HCT116 (cell line): Measurements from ENCODE around the gene SLC66A2. TPM values are rescaled to one million over a fixed set of nuclear protein-coding genes. Genes with fewer than 3 reads are reported as not detected.

Experiments
- ATAC-seq: fragments of 200-7000 bp; cut with Tn5 transposase; 2 replicates; pipeline ENCODE4 v1.9.1; 2020; ENCODE audit warnings: mild to moderate bottlenecking, moderate library complexity
- BruUV-seq: library from RNA; stranded (reverse); fragments of 400-500 nt; replicated peaks from 2 replicates; lab custom pipeline; 2021; lab: Mats Ljungman, UMichigan
- CTCF ChIA-PET: fragments of 300-600 bp; sonication (Branson Sonifier 250); formaldehyde crosslinking; loops from one replicate; lab custom pipeline; 2021; ENCODE audit warnings: antibody characterized with exemption; lab: Charles Lee
- POLR2A ChIA-PET: fragments of 300-600, 350-600 bp; sonication (Branson Sonifier 250); formaldehyde crosslinking; loops from one replicate; lab custom pipeline; 2021; ENCODE audit warnings: antibody characterized with exemption; lab: Charles Lee
- RAD21 ChIA-PET, 2 experiments: fragments of 300-600 bp; sonication (Branson Sonifier 250); formaldehyde crosslinking; loops; one replicate each; lab custom pipeline; 2023; ENCODE audit warnings: low total read pairs in 2 of 2; ENCODE audit not compliant: uncharacterized antibody in 2 of 2, unreplicated experiment in 2 of 2, low non-redundant PET in 1 of 2; lab: Charles Lee
- DNase-seq: peaks from one replicate; pipeline ENCODE4 v3.0.0-alpha.2; 2010; ENCODE audit warnings: low read depth, low spot score
- H2AFZ ChIP-seq: fragments of 200-600 bp; shearing (Covaris generic), sonication (generic); 2 replicates; pipeline ENCODE4 v1.6.1; 2017; ENCODE audit warnings: low read depth, mixed run types, mixed read lengths, antibody characterized with exemption, low read length; ENCODE audit not compliant: poor library complexity, severe bottlenecking
- H3K27ac ChIP-seq: 2 replicates; pipeline ENCODE4 v1.5.1; 2012; ENCODE audit warnings: low read depth, low read length
- H3K27me3 ChIP-seq: fragments of 200-600 bp; sonication (generic); 2 replicates; pipeline ENCODE4 v1.6.1; 2016; ENCODE audit warnings: mixed run types, low read length, mixed read lengths; ENCODE audit not compliant: insufficient read depth
- H3K36me3 ChIP-seq, 2 experiments: fragments of 200-500 bp in 1 of 2; fragments of 200-600 bp in 1 of 2; sonication (Bioruptor generic) in 1 of 2; sonication (generic) in 1 of 2; 2 replicates each; pipeline versions ENCODE4 v1.5.1 to v1.6.1; 2014 to 2016; ENCODE audit warnings: low read length in 2 of 2, inconsistent platforms in 1 of 2, mixed read lengths in 1 of 2, mixed run types in 1 of 2; ENCODE audit not compliant: insufficient read depth in 2 of 2, control insufficient read depth in 1 of 2
- H3K4me1 ChIP-seq, 2 experiments: fragments of 200-600 bp in 1 of 2; sonication (generic) in 1 of 2; 2 replicates each; pipeline versions ENCODE4 v1.5.1 to v1.6.1; 2012 to 2017; ENCODE audit warnings: low read length in 2 of 2, inconsistent platforms in 1 of 2, mild to moderate bottlenecking in 1 of 2, mixed read lengths in 1 of 2, mixed run types in 1 of 2, moderate library complexity in 1 of 2; ENCODE audit not compliant: insufficient read depth in 2 of 2, control insufficient read depth in 1 of 2
- H3K4me2 ChIP-seq: fragments of 200-600 bp; sonication (generic); 2 replicates; pipeline ENCODE4 v1.6.1; 2017; ENCODE audit warnings: mixed run types, low read length, mixed read lengths
- H3K4me3 ChIP-seq, 2 experiments: fragments of 200-600 bp in 1 of 2; sonication (generic) in 1 of 2; replicated peaks in 1 of 2; 2 replicates each; pipeline ENCODE4 v1.5.1; 2011 to 2016; ENCODE audit warnings: low read length in 2 of 2, control low read depth in 1 of 2, low read depth in 1 of 2, mild to moderate bottlenecking in 1 of 2, mixed read lengths in 1 of 2, mixed run types in 1 of 2
- H3K79me2 ChIP-seq: fragments of 200-600 bp; sonication (generic); 2 replicates; pipeline ENCODE4 v1.6.1; 2017; ENCODE audit warnings: mild to moderate bottlenecking, mixed run types, low read length, moderate library complexity, mixed read lengths; ENCODE audit not compliant: insufficient read depth
- H3K9ac ChIP-seq: fragments of 200-600 bp; sonication (generic); 2 replicates; pipeline ENCODE4 v1.6.1; 2016; ENCODE audit warnings: low read length, mixed read lengths
- H3K9me2 ChIP-seq: fragments of 200-600 bp; sonication (generic), shearing (Covaris generic); 2 replicates; pipeline ENCODE4 v1.6.1; 2017; ENCODE audit warnings: mixed run types, mild to moderate bottlenecking, moderate library complexity; ENCODE audit not compliant: insufficient read depth
- H3K9me3 ChIP-seq, 2 experiments: fragments of 200-500 bp in 1 of 2; fragments of 200-600 bp in 1 of 2; sonication (Bioruptor generic) in 1 of 2; sonication (generic) in 1 of 2; 2 replicates each; pipeline ENCODE4 v1.6.1; 2014 to 2017; ENCODE audit warnings: low read length in 2 of 2, mixed read lengths in 2 of 2, inconsistent platforms in 1 of 2, low read depth in 1 of 2, mild to moderate bottlenecking in 1 of 2, mixed run types in 1 of 2, moderate library complexity in 1 of 2; ENCODE audit not compliant: control insufficient read depth in 1 of 2, insufficient read depth in 1 of 2
- H4K20me1 ChIP-seq: fragments of 200-600 bp; sonication (generic), shearing (Covaris generic); 2 replicates; pipeline ENCODE4 v1.6.1; 2017; ENCODE audit warnings: mixed run types, mild to moderate bottlenecking, moderate library complexity; ENCODE audit not compliant: insufficient read depth
- CBX3 ChIP-seq: IDR thresholded peaks from 2 replicates; pipeline ENCODE4 v1.6.1; 2012; ENCODE audit warnings: low read depth
- CTCF ChIP-seq, 3 experiments: fragments of 200-600 bp in 1 of 3; sonication (generic) in 1 of 3; IDR thresholded peaks in 2 of 3; conservative IDR thresholded peaks in 1 of 3; 2 replicates each; pipeline ENCODE4 v1.5.1; 2012 to 2017; ENCODE audit warnings: low read depth in 2 of 3, low read length in 2 of 3, antibody characterized with exemption in 1 of 3, borderline replicate concordance in 1 of 3, control low read depth in 1 of 3, mild to moderate bottlenecking in 1 of 3, mixed read lengths in 1 of 3, mixed run types in 1 of 3, moderate library complexity in 1 of 3; ENCODE audit not compliant: insufficient read depth in 1 of 3
- ELF1 ChIP-seq: IDR thresholded peaks from 2 replicates; pipeline ENCODE4 v1.6.1; 2012; ENCODE audit warnings: low read depth, borderline replicate concordance
- EZH2 ChIP-seq: fragments of 200-600 bp; sonication (generic); IDR thresholded peaks from 2 replicates; pipeline ENCODE4 v1.6.1; 2017; ENCODE audit warnings: antibody characterized with exemption, mixed run types
- EZH2phosphoT487 ChIP-seq: fragments of 200-600 bp; IDR thresholded peaks from 2 replicates; pipeline ENCODE4 v1.6.1; 2018; ENCODE audit warnings: antibody characterized with exemption, borderline replicate concordance
- FOSL1 ChIP-seq: IDR thresholded peaks from 2 replicates; pipeline ENCODE4 v1.6.1; 2012; ENCODE audit warnings: low read depth
- JUND ChIP-seq: IDR thresholded peaks from 2 replicates; pipeline ENCODE4 v1.6.1; 2012
- POLR2A ChIP-seq: IDR thresholded peaks from 2 replicates; pipeline ENCODE4 v1.7.0; 2011; ENCODE audit warnings: borderline replicate concordance; ENCODE audit not compliant: insufficient read depth, insufficient read length; ENCODE audit errors: extremely low read depth
- POLR2AphosphoS5 ChIP-seq: IDR thresholded peaks from 2 replicates; pipeline ENCODE4 v1.6.1; 2011; ENCODE audit warnings: mild to moderate bottlenecking, low read depth, low read length, moderate library complexity
- RAD21 ChIP-seq: IDR thresholded peaks from 2 replicates; pipeline ENCODE4 v1.6.1; 2012; ENCODE audit warnings: low read depth, mild to moderate bottlenecking
- REST ChIP-seq: IDR thresholded peaks from 2 replicates; pipeline ENCODE4 v1.6.1; 2012; ENCODE audit warnings: low read depth
- SIN3A ChIP-seq: IDR thresholded peaks from 2 replicates; pipeline ENCODE4 v1.6.1; 2012; ENCODE audit warnings: low read depth
- SP1 ChIP-seq: IDR thresholded peaks from 2 replicates; pipeline ENCODE4 v1.6.1; 2012; ENCODE audit warnings: low read depth
- SRF ChIP-seq: IDR thresholded peaks from 2 replicates; pipeline ENCODE4 v1.6.1; 2012; ENCODE audit warnings: low read depth
- TCF7L2 ChIP-seq: IDR thresholded peaks from 2 replicates; pipeline ENCODE4 v1.7.0; 2011; ENCODE audit warnings: borderline replicate concordance, inconsistent platforms; ENCODE audit not compliant: insufficient read depth, insufficient read length; ENCODE audit errors: extremely low read depth
- ZFX ChIP-seq: fragments of 450-650 bp; IDR thresholded peaks from 2 replicates; pipeline ENCODE4 v1.6.1; 2017
- intact Hi-C: fragments of 100-400 bp; cut with micrococcal nuclease; formaldehyde crosslinking; loops from 2 replicates; pipeline ENCODE4 v1.10.0; 2022
- total RNA-seq: library from RNA; stranded (reverse); gene quantifications from one replicate; pipeline ENCODE4 v1.2.1, GENCODE V29; 2021; ENCODE audit not compliant: unreplicated experiment
- TF ChIP-seq, protein P1 (sequence below): IDR thresholded peaks from 2 replicates; pipeline ENCODE4 v1.6.1; 2011; ENCODE audit warnings: mild to moderate bottlenecking, low read length, moderate library complexity; ENCODE audit not compliant: insufficient replicate concordance; ENCODE audit errors: extremely low read depth
- TF ChIP-seq, protein P2 (sequence below): IDR thresholded peaks from 2 replicates; pipeline ENCODE4 v1.6.1; 2012
- TF ChIP-seq, protein P3 (sequence below): IDR thresholded peaks from 2 replicates; pipeline ENCODE4 v1.6.1; 2012

The SLC66A2 gene
- total RNA-seq, 1 experiment from 2014 or later, result 44.9 TPM

DNA sequence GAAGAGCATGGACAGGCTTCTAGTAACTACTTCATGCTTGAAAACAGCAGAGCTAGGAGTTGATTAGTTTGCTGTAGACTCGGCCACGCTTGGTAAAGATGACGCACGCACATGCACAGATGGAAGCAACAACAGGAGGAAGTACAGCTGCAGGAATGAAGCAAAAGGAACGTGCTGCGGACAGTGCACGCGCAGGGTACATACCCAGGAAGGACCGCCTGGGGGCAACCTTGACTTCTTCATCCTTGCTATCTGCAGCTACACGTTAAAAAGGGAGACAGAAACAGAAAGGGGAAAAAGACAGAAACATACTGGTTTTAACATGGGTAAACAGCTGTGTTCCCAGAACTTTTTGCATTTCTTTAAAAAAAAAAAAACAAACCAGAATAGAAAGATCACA lies 17.7 kb downstream of the SLC66A2 start:
- no peak overlapping the region for H3K9ac ChIP-seq
- ATAC-seq, result no peak
- H3K4me1 ChIP-seq, result no peaks in the 10 kb centered on the region
- no peak overlapping the region for H3K27ac ChIP-seq
- peaks cover 98% of the 10 kb centered on the region for H3K79me2 ChIP-seq
- no TSS peak for BruUV-seq
- TF ChIP-seq, protein P1, sequence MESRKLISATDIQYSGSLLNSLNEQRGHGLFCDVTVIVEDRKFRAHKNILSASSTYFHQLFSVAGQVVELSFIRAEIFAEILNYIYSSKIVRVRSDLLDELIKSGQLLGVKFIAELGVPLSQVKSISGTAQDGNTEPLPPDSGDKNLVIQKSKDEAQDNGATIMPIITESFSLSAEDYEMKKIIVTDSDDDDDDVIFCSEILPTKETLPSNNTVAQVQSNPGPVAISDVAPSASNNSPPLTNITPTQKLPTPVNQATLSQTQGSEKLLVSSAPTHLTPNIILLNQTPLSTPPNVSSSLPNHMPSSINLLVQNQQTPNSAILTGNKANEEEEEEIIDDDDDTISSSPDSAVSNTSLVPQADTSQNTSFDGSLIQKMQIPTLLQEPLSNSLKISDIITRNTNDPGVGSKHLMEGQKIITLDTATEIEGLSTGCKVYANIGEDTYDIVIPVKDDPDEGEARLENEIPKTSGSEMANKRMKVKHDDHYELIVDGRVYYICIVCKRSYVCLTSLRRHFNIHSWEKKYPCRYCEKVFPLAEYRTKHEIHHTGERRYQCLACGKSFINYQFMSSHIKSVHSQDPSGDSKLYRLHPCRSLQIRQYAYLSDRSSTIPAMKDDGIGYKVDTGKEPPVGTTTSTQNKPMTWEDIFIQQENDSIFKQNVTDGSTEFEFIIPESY, result no peak
- TF ChIP-seq CTCF (IDR thresholded peaks at IDR 0.05 in 2 of 3, conservative IDR thresholded peaks at IDR 0.05 in 1 of 3; ENCODE audit: borderline replicate concordance in 1 of 3, insufficient read depth in 1 of 3, low read depth in 2 of 3, low read length in 2 of 3) (no peak), ZFX (no peak), SIN3A (no peak), POLR2A (no peak), CBX3 (no peak), POLR2AphosphoS5 (no peak), EZH2 (no peak), FOSL1 (no peak), EZH2phosphoT487 (no peak), SRF (no peak), RAD21 (no peak), JUND (no peak), ELF1 (no peak), REST (no peak), SP1 (no peak), TCF7L2 (no peak)
- TF ChIP-seq, protein P2, sequence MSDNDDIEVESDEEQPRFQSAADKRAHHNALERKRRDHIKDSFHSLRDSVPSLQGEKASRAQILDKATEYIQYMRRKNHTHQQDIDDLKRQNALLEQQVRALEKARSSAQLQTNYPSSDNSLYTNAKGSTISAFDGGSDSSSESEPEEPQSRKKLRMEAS, result no peak
- TF ChIP-seq, protein P3, sequence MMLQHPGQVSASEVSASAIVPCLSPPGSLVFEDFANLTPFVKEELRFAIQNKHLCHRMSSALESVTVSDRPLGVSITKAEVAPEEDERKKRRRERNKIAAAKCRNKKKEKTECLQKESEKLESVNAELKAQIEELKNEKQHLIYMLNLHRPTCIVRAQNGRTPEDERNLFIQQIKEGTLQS, result no peak
- ChIA-PET POLR2A (no interaction called here), RAD21 (no interaction called here), CTCF (no interaction called here)
- no peak overlapping the region for H3K4me2 ChIP-seq
- H3K4me3 ChIP-seq, result no peak overlapping the region
- DNase-seq, result no peak
- H4K20me1 ChIP-seq, result no peaks in the 10 kb centered on the region
- intact Hi-C loops, result no loop called here
- peaks cover 5 to 50% of the 10 kb centered on the region in 2 experiments for H3K36me3 ChIP-seq
- peaks cover 30 to 39% of the 10 kb centered on the region in 2 experiments; a peak in 3 of 4 replicates for H3K9me3 ChIP-seq
- no peaks in the 10 kb centered on the region for H3K9me2 ChIP-seq
- no peaks in the 10 kb centered on the region for H3K27me3 ChIP-seq
- no peak overlapping the region for H2AFZ ChIP-seq
